ENCODE measurements around the gene DNASE1.
"Not testable (repeated sequence)": the region's sequence is repeated elsewhere in the genome, so short reads cannot be mapped to it uniquely, and the experiment has no call there.

Gene DNASE1

GRCh38 chr16:3654249-3654991 is at the start of gene DNASE1:
Gene DNASE1, plus strand, starts transcription at chr16:3654691. Its CDS starts 683 bp downstream, at chr16:3655374.
- no peak for DNase-seq

GRCh38 chr16:3606441-3606840 is 48.0 kb upstream of the DNASE1 start:
- no peak for DNase-seq

- no peak for DNase-seq
Measured at GRCh38 chr16:3607161-3607560, 47.3 kb upstream of the DNASE1 start.

- no peak for DNase-seq
Measured at GRCh38 chr16:3607634-3608033, 46.9 kb upstream of the DNASE1 start.

DNA sequence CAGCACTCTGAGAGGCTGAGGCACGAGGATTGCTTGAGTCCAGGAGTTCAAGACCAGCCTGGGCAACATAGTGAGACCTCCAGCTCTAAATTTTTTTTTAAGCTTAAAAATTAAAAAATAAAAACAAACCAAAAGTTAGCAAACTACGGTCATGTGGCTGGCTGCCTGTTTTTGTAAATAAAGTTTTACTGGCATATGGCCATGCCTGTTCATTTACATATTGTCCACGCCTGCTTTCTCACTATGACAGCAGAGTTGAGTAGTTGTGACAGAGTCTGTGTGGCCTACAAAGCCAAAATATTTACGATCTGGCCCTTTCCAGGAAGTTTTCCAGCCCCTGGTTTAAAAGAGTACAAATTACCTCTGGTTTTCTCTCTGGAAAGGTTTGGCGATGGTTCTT is 46.4 kb upstream of the DNASE1 start:
- no peak for DNase-seq

DNA sequence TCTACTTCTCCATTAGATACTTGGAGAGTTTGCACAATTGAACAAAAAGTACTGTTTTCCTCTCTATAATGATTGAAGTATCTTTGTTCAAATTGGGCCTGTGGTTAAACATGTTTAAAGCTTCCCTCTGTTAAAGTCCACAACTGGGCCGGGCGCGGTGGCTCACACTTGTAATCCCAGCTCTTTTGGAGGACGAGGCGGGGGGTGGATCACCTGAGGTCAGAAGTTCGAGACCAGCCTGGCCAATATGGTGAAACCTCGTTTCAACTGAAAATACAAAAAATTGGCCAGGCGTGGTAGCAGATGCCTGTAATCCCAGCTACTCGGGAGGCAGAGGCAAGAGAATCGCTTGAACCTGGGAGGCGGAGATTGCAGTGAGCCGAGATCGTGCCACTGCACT is 45.5 kb upstream of the DNASE1 start:
- DNase-seq: not testable (repeated sequence)

- DNase-seq: no peak
Measured at GRCh38 chr16:3609895-3610697, 44.4 kb upstream of the DNASE1 start.

GRCh38 chr16:3610698-3611145 is 43.8 kb upstream of the DNASE1 start:
- no peak for DNase-seq

DNA sequence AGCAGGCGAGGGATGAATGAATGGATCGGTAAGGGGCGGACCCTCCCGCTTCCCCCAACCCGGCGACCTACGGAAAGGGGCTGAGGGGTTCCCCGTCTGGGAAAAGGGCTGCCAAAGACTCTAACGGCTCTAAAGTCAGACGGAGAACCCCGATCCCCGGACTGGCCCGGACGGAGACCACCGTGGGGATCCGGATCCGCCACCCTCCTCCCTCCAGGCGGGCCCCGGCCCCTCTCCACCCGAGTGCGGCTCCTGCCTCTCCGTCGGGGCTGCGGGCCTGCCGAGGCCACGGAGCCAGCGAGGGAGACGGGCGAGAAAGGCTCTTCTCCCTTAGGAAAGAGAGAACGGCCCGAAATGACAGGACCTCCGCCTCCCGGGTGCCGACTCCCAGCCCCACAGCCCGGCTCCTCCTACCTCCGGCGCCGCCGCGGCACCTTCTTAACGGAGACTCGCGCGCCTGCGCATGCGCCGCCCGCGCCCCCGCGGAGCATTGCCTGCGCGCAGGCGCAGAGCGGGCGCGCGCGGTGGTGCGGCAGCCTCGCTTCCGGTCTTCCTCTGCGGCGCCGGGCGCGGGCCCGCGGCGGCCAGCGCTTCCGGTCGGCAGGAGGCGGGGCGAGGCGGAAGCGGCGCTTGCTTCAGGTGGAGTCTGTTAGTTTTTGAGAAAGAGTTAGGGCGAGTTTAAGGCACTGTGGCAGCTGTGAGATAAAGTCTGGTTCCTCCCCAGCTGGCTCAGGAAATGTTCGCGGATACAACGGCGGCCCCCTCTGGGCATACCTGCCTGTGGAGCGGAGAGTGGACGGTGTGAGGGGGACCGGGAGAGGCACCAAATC is 43.1 kb upstream of the DNASE1 start, which contains the start of gene SLX4:
Gene SLX4, minus strand, starts transcription at position 461 of the 830 bp plus-strand sequence. CDS start 2,642 bp downstream, outside the sequence.
- DNase-seq: peak; percentile 90

DNA sequence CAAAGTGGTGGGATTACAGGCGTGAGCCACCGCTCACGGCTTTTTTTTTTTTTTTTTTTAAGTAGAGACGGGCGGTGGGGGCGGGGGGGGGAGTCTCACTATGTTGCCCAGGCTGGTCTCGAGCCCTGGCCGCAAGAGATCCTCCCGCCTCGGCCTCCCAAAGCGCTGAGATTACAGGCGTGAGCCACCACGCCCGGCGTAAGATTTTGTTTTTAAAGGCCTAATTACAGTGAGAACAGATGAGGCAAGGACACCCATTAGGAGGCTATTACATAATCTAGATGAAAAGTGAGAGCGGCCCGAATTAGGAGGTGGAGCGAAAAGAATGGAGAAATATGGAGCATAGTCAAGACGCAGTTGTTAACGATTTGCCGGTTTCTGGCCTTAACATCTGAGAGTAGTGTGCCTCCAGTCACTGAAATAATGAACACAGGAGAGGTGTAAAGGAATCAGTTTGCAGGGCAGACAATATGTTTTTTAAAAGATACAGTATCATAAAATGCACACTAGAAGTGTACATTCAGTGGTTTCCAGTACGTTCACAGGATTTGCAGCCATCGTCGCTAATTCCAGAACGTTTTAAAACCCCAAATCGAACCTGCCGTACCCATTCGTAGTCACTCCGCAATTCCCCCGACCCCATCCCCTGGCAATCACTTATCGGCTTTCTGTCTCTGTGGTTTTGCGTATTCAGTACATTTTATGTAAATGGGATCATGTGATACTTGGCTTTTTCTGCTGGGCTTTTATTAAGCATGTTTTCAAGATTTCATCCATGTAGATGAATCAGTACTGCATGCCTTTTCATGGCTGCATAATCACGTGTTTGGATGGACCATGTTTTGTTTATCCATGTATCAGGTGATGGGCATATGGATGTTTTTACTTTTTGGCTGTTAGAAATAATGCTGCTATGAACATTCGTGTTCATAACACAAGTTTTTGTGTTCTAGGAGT is 41.7 kb upstream of the DNASE1 start:
- no peak for DNase-seq

DNA sequence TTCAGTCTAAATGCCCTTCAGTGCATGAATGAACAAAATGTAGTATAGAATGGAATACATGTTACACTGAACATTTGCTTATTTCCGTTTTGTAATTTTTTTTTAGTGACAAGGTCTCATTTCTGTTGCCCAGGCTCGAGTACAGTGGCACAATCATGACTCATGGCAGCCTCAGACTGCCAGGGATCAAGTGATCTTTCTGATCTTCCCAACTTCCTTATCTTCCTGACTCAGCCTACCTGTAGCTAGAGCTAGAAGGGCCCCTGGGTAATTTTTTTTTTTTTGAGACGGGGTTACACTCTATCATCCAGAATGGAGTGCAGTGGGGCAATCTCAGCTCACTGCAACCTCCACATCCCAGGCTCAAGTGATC is 35.7 kb upstream of the DNASE1 start:
- no peak for DNase-seq

- no peak for DNase-seq
Measured at GRCh38 chr16:3623642-3624041, 30.8 kb upstream of the DNASE1 start.

- DNase-seq: no peak
Measured at GRCh38 chr16:3625331-3625730, 29.2 kb upstream of the DNASE1 start.

GRCh38 chr16:3625911-3626732 is 28.4 kb upstream of the DNASE1 start:
- no peak for DNase-seq

DNA sequence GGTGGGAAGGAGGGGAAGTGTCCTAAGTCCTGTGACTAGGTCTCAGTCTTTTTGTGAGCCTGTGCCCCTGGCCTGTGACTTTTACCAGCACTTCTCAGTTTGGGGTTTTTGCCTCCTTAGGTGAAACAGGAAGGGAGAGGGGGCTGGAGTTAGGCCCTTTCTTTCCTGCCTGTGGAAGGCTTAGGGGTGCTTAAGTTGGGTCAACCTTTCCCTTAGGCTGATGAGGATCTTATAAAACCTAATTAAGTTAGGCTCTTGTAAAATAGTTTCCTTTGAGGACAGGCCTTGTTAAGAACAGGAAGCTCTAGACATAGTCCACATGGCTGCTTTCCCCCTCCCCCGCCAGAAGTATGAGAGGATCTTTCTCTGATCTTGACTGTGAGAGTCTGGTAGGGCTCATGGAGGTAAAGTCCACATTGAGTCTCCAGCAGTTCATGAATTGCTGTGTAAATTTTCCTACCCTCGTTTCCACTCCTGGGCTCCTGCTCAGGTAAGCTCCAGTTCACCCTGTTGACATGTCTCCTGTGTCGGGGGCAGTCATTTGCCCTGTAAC is 17.0 kb upstream of the DNASE1 start:
- DNase-seq: no peak

DNA sequence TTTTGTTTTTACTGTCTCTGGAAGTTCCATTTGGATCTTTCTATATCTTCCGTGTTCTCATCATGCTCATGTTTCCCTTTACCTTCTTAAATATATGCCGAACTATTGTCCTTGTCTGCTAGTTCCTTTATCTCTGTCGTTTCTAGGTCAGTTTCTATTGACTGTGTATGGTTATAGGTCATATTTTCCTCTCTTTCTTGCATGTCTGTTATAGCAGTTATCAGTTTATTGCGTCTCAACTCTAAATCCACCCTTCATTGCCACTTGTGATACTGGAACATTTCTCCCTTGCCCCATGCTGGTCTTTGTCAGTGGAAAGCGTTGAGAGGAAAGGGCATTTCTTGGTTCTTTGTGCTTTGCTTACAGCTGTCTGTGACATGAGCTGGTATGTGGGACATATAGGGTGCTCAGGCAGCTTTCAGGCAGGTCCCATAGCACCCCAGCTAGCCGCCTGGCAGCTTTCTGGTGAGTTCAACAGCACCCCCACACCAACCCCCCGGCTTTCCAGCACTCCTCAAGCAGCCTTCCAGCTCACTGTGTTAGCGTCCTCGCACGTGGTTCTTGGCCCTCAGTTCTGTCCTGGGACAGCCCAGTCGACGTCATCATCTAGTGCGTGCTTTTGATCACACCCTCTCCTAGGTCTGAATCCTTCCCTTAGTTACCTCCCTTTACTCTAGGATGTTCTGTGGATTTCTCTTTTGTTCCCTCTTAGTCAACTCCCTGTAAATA is 15.4 kb upstream of the DNASE1 start:
- no peak for DNase-seq

DNA sequence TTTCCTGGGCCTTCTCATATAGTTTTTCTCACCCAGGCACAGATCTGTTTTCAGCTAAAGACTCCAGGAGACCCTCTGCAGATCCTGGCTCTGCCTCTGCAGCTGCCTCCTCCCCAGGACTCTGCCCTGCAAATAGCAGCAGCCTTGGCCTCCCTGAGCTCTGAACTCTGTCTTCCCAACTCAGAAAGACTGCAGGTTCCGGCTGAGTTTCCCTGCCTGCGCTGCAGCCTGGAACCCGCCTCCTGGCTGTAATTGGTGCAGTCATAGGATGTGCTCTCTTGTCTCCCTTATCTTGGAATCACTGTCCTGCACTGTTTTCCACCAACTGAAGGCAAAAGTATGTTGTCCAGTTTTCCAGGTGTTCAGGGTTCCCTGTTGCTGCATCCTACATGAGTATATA is 14.3 kb upstream of the DNASE1 start:
- DNase-seq: no peak

GRCh38 chr16:3640632-3641501 is 13.6 kb upstream of the DNASE1 start:
- DNase-seq: no peak

- no peak for DNase-seq
Measured at GRCh38 chr16:3641801-3642396, 12.6 kb upstream of the DNASE1 start.
